Activated gamma-delta T cell treated with Interleukin-2 at 50 U/mL for 16 hours (primary cell): ENCODE measurements around the gene PRKD1.

Experiments
- DNase-seq: peaks from one replicate; pipeline ENCODE4 v3.0.0-alpha.2; 2020

The PRKD1 gene

DNA sequence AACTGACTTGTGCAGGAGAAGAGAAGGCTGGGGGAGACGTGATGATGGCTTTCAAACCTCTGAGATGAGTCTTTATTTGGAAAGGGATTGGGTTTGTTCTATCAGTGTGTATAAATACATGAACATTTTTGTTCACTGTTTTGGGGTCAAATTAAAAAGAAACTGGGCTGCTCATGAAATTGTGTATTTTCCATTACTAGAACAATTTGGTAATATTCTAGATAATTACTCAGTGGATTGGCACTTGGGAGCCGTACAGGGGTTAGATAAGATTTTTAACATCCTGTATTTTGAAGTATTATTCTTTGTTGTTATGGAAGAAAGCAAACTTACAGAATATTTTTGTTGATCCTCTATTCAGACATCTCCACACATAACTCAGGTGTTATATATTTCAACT lies 340.6 kb downstream of the PRKD1 start:
- DNase-seq: no peak

- no peak for DNase-seq
These were observed 342.7 kb downstream of the PRKD1 start for GRCh38 chr14:29584992-29585391.

GRCh38 chr14:29580763-29581162 lies 346.9 kb downstream of the PRKD1 start:
- DNase-seq: no peak

- DNase-seq: no peak
These were observed 347.8 kb downstream of the PRKD1 start for GRCh38 chr14:29579838-29580237.

DNA sequence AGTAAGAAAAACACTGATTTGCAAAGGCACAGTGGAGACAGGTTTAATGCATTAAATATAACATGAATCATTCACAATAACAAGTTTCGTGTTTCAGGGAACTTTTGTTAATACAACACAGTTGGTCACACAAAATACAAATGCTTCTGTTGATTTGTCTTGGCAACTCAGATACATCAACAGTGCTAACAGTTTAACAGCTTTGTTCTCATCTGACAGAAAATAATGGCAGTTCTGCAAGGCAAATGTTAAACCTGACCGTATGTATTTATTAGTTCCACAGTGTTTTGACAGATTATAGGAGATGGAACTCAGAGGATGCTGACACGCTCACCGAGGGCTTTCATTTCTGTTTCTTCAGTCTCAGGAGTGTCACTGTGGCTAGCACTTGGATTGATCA lies 350.7 kb downstream of the PRKD1 start:
- DNase-seq: no peak

DNA sequence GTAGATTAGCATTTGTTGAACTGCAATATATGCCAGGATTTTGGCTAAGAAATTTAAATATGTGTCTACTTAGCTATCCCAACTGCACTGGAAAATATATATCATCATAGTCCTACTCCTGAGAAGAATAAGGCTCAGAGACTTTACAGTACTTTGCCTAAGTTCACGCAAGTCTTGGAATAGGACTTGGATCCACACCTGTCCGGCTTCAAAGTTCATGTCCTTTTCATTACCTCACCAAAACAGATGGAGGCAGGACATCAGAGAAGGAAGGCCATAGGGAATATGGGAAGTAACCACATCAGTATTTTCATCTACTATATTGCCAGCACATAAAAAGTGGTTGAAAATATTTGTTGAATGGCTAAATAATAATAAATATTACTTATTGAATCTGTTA lies 358.5 kb downstream of the PRKD1 start:
- DNase-seq: no peak

DNA sequence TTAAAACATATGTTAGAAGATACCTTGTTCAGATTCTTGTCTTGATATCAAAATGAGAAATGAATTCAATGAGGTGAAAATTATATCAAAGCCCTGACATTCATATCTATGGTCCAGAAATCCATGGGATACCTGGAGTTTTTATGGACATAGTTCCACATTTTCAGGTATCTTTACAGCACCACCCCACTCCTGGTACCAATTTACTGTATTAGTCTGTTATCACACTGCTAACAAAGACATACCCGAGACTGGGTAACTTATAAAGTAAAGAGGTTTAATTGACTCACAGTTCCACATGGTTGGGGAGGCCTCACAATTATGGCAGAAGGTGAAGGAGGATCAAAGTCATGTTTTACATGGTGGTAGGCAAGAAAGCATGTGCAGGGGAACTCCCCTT lies 361.5 kb downstream of the PRKD1 start:
- no peak for DNase-seq

GRCh38 chr14:29558516-29558915 lies 369.1 kb downstream of the PRKD1 start:
- DNase-seq: no peak

DNA sequence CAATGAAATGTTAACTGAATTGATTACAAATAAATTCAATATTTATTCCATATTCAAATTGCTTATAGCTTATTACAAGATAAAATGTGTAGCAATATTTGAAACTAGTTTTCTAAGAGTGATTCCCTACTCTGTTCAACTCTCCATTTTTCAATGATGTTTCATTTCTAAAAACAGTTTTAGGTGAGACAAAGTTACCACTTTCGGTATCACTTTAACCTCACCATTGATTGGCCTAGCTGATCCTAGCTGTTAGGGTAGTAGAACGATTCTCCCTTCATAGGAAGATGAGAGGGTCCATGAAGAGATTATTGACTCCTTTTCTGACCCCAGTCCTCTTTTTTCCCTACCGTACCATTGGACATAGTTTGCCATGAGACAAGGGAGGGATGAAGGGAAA lies 373.3 kb downstream of the PRKD1 start:
- DNase-seq: no peak

DNA sequence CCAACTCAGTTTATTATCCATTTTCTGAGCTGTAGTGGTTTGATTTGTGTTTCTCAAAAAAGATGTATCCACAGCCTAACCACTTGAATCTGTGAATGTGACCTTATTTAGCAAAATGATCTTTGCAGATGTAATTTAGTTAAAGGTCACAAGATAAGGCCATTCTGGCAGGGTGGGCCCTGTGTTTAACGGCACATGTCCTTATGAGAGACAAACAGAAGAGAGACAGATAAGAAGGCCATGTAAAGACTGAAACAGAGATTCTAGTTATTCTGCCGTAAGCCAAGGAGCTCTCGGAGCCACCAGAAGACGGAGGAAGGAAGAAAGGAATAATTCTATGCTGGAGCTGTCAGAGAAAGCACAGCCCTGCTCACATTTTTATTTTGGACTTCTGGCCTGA lies 374.2 kb downstream of the PRKD1 start:
- DNase-seq: no peak

DNA sequence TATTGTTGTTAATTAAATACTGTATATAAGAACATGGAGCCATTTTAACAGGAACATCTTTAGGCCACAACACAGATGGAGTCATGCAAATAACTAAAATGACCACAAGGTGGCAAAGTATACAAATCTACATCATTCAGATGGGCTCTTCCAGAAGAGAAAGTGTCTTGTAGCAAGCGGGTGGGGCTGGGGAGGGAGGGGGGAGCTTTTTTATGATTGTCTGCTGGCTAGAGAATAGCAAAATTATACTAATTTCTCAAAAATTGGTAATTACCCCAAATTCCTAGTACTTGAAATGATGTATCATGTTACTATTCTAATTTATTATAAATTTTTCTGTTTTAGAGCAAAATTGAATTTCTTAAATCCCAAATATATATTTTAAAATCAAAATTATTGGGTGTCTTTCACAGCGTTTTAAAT lies 378.7 kb downstream of the PRKD1 start:
- no peak for DNase-seq

DNA sequence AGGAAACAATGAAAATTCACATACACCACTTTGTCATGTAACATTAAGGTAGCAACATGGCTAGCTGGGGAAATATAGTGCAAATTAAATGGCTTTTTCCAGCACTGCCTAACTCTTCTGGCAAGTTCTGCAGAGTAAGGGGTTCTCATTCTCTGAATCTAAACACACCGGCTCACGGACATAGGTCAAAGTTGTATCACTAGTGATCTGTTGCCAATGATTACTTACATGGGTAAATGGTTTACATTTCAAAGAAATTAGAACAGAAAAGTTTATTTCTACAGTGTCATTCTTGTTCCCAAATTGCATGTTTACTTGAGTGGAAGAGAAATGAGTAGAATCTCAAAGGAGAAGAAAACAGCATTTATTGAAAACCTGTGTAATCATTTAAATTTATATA lies 381.9 kb downstream of the PRKD1 start:
- DNase-seq: no peak

DNA sequence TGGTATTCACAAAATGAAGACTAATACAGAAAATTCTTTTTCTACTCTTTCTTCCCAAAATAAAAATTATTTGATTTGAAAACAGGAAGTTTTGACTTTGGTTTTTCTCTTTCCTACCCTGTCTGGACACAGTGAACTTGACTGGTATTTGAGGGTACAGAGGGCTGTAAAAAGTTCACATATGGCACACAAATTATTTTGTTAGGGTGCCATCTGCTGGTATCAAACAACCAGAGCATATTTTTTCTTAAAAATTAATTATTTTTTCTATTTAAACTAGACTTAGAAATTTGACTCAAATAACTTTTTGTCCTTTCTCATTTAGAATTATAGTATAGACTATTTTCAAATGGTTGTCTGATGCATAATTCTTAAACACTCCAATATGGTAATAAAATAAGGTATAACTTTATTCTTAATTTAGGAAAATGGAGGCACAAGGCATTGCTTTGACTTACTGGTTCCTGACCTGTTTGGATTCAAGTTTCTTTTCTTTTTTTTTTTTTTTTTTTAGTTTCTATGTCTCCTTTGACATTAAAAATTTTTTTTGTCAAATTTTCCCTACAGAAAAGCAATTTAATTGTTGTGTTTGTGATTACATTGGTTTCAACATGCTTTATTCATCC lies 390.6 kb downstream of the PRKD1 start:
- DNase-seq: no peak

DNA sequence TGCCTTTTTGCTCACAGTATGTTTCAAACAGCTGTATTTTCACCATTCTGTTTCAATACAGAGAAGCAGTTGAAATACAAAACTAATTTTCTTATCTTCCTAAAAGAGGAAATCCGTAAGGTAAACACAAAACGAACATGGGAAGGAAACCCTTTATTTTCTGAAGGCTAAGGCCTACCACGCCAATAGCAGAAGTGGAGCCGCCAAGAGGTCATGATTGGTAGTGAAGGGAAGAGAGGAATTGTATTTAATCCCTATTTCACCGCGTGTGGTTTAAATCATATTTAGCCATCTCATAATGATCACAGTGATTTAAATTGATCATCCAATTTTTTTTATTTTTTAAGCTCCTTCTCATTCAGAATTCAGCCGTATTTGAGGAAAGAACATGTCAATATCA lies 398.2 kb downstream of the PRKD1 start:
- no peak for DNase-seq

- no peak for DNase-seq
These were observed 398.8 kb downstream of the PRKD1 start for GRCh38 chr14:29528889-29529288.

DNA sequence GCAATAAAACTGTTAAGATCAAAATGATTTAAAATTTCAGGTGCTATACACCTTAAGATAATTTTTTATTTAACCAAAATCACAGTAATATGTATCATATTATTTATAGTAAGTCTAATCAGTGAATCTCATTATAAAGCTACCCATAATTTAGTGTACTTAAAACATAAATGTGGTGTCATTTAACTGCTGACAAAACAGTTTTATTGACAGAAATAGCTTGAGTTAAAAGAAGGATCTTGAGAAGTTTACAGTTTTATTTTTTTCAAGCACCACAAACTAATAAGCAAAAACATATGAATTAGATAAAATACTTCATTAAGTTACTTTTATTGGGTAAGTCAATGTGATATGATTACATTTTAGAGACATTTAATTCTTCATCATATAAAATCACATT lies 400.4 kb downstream of the PRKD1 start:
- no peak for DNase-seq
